Liver (tissue), 9 donors: ENCODE results near the gene RNF212. TPM values are rescaled to one million over a fixed set of nuclear protein-coding genes. Genes with fewer than 3 reads are reported as not detected.

ENCODE experiments used
- DNase-seq: peaks from one replicate; pipeline ENCODE4 v3.0.0-alpha.2; 2017; ENCODE audit warnings: low spot score
- H3K27ac ChIP-seq, 2 donors: one replicate each; pipeline ENCODE4 v1.7.0; 2013; ENCODE audit warnings: inconsistent platforms in 2 of 2, low read length in 2 of 2, control low read depth in 1 of 2, low read depth in 1 of 2, mild to moderate bottlenecking in 1 of 2
- H3K27me3 ChIP-seq, 4 donors: one replicate each; pipeline versions ENCODE4 v1.6.1 to v1.7.0; 2013; ENCODE audit warnings: low read length in 3 of 4, inconsistent platforms in 1 of 4, mild to moderate bottlenecking in 1 of 4, moderate library complexity in 1 of 4; ENCODE audit not compliant: control insufficient read depth in 4 of 4, insufficient read depth in 4 of 4
- H3K36me3 ChIP-seq, 4 donors: one replicate each; pipeline versions ENCODE4 v1.6.1 to v1.7.0; 2013; ENCODE audit warnings: low read length in 3 of 4, mild to moderate bottlenecking in 3 of 4, low read depth in 1 of 4, moderate library complexity in 1 of 4; ENCODE audit not compliant: control insufficient read depth in 4 of 4, insufficient read depth in 3 of 4
- H3K4me1 ChIP-seq, 4 donors: one replicate each; pipeline versions ENCODE4 v1.6.1 to v1.7.0; 2013; ENCODE audit warnings: low read length in 3 of 4, mild to moderate bottlenecking in 3 of 4, moderate library complexity in 1 of 4; ENCODE audit not compliant: control insufficient read depth in 4 of 4, insufficient read depth in 4 of 4
- H3K4me3 ChIP-seq, 3 donors: one replicate each; pipeline versions ENCODE4 v1.6.1 to v1.7.0; 2013; ENCODE audit warnings: low read length in 3 of 3, control low read depth in 1 of 3, low read depth in 1 of 3, mild to moderate bottlenecking in 1 of 3
- H3K9ac ChIP-seq, 2 donors: one replicate each; pipeline ENCODE4 v1.7.0; 2013; ENCODE audit warnings: low read length in 2 of 2, mild to moderate bottlenecking in 2 of 2, moderate library complexity in 2 of 2, control low read depth in 1 of 2, low read depth in 1 of 2
- H3K9me3 ChIP-seq, 4 donors: one replicate each; pipeline versions ENCODE4 v1.6.1 to v1.7.0; 2013; ENCODE audit warnings: low read length in 3 of 4; ENCODE audit not compliant: control insufficient read depth in 4 of 4
- FOXA1 ChIP-seq: IDR thresholded peaks from 2 replicates; pipeline ENCODE4 v1.6.1; 2016; ENCODE audit warnings: antibody characterized with exemption
- FOXA2 ChIP-seq: IDR thresholded peaks from 2 replicates; pipeline ENCODE4 v1.6.1; 2016; ENCODE audit warnings: antibody characterized with exemption
- GABPA ChIP-seq, 2 donors: IDR thresholded peaks in 1 of 2; conservative IDR thresholded peaks in 1 of 2; 2 replicates each; pipeline ENCODE4 v1.6.1; 2016; ENCODE audit warnings: antibody characterized with exemption in 2 of 2, mild to moderate bottlenecking in 1 of 2, moderate library complexity in 1 of 2
- NR2F2 ChIP-seq: IDR thresholded peaks from 2 replicates; pipeline ENCODE4 v1.6.1; 2016; ENCODE audit warnings: antibody characterized with exemption
- RAD21 ChIP-seq, 2 donors: IDR thresholded peaks; 2 replicates each; pipeline ENCODE4 v1.6.1; 2016; ENCODE audit warnings: antibody characterized with exemption in 2 of 2, mild to moderate bottlenecking in 2 of 2
- RXRA ChIP-seq, 2 donors: IDR thresholded peaks; 2 replicates each; pipeline ENCODE4 v1.6.1; 2017 to 2018; ENCODE audit warnings: antibody characterized with exemption in 2 of 2, mild to moderate bottlenecking in 1 of 2
- SP1 ChIP-seq: IDR thresholded peaks from 2 replicates; pipeline ENCODE4 v1.6.1; 2018; ENCODE audit warnings: antibody characterized with exemption, mild to moderate bottlenecking
- TAF1 ChIP-seq: conservative IDR thresholded peaks from 2 replicates; pipeline ENCODE4 v1.6.1; 2016; ENCODE audit warnings: antibody characterized with exemption, mild to moderate bottlenecking
- YY1 ChIP-seq: IDR thresholded peaks from 2 replicates; pipeline ENCODE4 v1.6.1; 2016; ENCODE audit warnings: antibody characterized with exemption, mild to moderate bottlenecking
- WGBS: extraction: QIAGEN DNeasy Blood & Tissue Kit; methylation state at CpG from one replicate; pipeline ENCODE4 v1.1.7; 2013; 5-methylcytosine and 5-hydroxymethylcytosine counted together
- polyA plus RNA-seq, 2 donors: library from polyadenylated mRNA; stranded (reverse) in 1 of 2; unstranded in 1 of 2; fragments of 200-250 nt in 1 of 2; fragments of >200 nt in 1 of 2; fragmentation: Nextera tagmentation in 1 of 2; extraction: Ambion mirVana in 1 of 2; gene quantifications; one replicate each; pipeline versions ENCODE4 v1.2.1 to v1.2.3, GENCODE V29; 2013 to 2015
- total RNA-seq, 2 donors: library from RNA; depleted of rRNA; stranded (reverse); fragments of >200 nt; gene quantifications; one replicate each; pipeline ENCODE4 v1.2.3, GENCODE V29; 2014
- TF ChIP-seq, protein P1 (sequence below): IDR thresholded peaks from 2 replicates; pipeline ENCODE4 v1.6.1; 2016; ENCODE audit warnings: antibody characterized with exemption, mild to moderate bottlenecking
- TF ChIP-seq, protein P2 (sequence below): IDR thresholded peaks from 2 replicates; pipeline ENCODE4 v1.6.1; 2016; ENCODE audit warnings: antibody characterized with exemption
- TF ChIP-seq, protein P3 (sequence below): IDR thresholded peaks from 2 replicates; pipeline ENCODE4 v1.6.1; 2016; ENCODE audit warnings: antibody characterized with exemption
- TF ChIP-seq, protein P4 (sequence below): IDR thresholded peaks from 2 replicates; pipeline ENCODE4 v1.6.1; 2016; ENCODE audit warnings: antibody characterized with exemption
- TF ChIP-seq, protein P5 (sequence below): fragments of 150-350 bp; IDR thresholded peaks from 2 replicates; pipeline ENCODE4 v1.5.1; 2017; ENCODE audit warnings: improper control_type of control experiment, low read depth, low read length; ENCODE audit not compliant: missing input control
- donor health status: healthy.
- donor health status: healthy.
- donor health status: healthy.
- donor health status: healthy.
- donor health status: healthy.

The RNF212 gene
- total and polyA plus RNA-seq, 4 donors: 0.32 to 0.47 (median 0.38) TPM; not detected in 1

DNA sequence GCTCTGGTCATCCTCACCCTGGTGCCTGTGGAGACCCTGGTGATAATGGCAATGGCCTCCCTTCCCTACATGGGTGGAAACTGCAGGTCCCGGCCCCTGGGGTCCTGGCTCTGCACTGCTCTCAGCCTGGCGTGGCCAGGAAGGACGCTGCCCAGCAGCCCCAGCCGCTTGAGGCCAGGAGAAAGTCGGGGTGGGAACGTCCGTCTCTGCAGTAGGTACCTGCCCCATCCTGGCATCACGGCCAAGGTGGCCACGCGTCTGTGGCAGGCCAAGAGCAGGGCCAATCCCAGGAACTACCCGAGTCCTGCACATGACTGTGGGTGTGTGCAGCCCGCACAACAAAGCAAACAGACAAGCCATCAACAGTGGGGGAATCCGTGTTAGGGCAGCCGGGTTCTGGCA lies 68.2 kb downstream of the RNF212 start:
- H3K27me3 ChIP-seq: peaks cover 0 to 4% (median 0%) of the 10 kb centered on the region in 4 donors
- 77% methylated on average over 14 of the region's 14 CpGs for WGBS
- no peak for DNase-seq
- TF ChIP-seq, protein P1, sequence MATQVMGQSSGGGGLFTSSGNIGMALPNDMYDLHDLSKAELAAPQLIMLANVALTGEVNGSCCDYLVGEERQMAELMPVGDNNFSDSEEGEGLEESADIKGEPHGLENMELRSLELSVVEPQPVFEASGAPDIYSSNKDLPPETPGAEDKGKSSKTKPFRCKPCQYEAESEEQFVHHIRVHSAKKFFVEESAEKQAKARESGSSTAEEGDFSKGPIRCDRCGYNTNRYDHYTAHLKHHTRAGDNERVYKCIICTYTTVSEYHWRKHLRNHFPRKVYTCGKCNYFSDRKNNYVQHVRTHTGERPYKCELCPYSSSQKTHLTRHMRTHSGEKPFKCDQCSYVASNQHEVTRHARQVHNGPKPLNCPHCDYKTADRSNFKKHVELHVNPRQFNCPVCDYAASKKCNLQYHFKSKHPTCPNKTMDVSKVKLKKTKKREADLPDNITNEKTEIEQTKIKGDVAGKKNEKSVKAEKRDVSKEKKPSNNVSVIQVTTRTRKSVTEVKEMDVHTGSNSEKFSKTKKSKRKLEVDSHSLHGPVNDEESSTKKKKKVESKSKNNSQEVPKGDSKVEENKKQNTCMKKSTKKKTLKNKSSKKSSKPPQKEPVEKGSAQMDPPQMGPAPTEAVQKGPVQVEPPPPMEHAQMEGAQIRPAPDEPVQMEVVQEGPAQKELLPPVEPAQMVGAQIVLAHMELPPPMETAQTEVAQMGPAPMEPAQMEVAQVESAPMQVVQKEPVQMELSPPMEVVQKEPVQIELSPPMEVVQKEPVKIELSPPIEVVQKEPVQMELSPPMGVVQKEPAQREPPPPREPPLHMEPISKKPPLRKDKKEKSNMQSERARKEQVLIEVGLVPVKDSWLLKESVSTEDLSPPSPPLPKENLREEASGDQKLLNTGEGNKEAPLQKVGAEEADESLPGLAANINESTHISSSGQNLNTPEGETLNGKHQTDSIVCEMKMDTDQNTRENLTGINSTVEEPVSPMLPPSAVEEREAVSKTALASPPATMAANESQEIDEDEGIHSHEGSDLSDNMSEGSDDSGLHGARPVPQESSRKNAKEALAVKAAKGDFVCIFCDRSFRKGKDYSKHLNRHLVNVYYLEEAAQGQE: no peak
- TF ChIP-seq RAD21 (IDR thresholded peaks at IDR 0.05) (no peak), FOXA2 (no peak), FOXA1 (no peak), YY1 (no peak), GABPA (IDR thresholded peaks at IDR 0.05 in 1 of 2, conservative IDR thresholded peaks at IDR 0.05 in 1 of 2) (no peak), SP1 (no peak), NR2F2 (no peak), TAF1 (no peak)
- TF ChIP-seq, protein P2, sequence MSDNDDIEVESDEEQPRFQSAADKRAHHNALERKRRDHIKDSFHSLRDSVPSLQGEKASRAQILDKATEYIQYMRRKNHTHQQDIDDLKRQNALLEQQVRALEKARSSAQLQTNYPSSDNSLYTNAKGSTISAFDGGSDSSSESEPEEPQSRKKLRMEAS: no peak
- TF ChIP-seq, protein P3, sequence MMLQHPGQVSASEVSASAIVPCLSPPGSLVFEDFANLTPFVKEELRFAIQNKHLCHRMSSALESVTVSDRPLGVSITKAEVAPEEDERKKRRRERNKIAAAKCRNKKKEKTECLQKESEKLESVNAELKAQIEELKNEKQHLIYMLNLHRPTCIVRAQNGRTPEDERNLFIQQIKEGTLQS: no peak
- TF ChIP-seq, protein P4, sequence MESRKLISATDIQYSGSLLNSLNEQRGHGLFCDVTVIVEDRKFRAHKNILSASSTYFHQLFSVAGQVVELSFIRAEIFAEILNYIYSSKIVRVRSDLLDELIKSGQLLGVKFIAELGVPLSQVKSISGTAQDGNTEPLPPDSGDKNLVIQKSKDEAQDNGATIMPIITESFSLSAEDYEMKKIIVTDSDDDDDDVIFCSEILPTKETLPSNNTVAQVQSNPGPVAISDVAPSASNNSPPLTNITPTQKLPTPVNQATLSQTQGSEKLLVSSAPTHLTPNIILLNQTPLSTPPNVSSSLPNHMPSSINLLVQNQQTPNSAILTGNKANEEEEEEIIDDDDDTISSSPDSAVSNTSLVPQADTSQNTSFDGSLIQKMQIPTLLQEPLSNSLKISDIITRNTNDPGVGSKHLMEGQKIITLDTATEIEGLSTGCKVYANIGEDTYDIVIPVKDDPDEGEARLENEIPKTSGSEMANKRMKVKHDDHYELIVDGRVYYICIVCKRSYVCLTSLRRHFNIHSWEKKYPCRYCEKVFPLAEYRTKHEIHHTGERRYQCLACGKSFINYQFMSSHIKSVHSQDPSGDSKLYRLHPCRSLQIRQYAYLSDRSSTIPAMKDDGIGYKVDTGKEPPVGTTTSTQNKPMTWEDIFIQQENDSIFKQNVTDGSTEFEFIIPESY: no peak
- TF ChIP-seq, protein P5, sequence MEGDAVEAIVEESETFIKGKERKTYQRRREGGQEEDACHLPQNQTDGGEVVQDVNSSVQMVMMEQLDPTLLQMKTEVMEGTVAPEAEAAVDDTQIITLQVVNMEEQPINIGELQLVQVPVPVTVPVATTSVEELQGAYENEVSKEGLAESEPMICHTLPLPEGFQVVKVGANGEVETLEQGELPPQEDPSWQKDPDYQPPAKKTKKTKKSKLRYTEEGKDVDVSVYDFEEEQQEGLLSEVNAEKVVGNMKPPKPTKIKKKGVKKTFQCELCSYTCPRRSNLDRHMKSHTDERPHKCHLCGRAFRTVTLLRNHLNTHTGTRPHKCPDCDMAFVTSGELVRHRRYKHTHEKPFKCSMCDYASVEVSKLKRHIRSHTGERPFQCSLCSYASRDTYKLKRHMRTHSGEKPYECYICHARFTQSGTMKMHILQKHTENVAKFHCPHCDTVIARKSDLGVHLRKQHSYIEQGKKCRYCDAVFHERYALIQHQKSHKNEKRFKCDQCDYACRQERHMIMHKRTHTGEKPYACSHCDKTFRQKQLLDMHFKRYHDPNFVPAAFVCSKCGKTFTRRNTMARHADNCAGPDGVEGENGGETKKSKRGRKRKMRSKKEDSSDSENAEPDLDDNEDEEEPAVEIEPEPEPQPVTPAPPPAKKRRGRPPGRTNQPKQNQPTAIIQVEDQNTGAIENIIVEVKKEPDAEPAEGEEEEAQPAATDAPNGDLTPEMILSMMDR: no peak
- H3K9me3 ChIP-seq: no peaks in the 10 kb centered on the region
- H3K36me3 ChIP-seq: no peaks in the 10 kb centered on the region
- H3K9ac ChIP-seq: no peak overlapping the region
- H3K4me1 ChIP-seq: peaks cover 8 to 17% (median 11%) of the 10 kb centered on the region in 4 donors
- no peak overlapping the region for H3K4me3 ChIP-seq
- H3K27ac ChIP-seq: no peak overlapping the region

DNA sequence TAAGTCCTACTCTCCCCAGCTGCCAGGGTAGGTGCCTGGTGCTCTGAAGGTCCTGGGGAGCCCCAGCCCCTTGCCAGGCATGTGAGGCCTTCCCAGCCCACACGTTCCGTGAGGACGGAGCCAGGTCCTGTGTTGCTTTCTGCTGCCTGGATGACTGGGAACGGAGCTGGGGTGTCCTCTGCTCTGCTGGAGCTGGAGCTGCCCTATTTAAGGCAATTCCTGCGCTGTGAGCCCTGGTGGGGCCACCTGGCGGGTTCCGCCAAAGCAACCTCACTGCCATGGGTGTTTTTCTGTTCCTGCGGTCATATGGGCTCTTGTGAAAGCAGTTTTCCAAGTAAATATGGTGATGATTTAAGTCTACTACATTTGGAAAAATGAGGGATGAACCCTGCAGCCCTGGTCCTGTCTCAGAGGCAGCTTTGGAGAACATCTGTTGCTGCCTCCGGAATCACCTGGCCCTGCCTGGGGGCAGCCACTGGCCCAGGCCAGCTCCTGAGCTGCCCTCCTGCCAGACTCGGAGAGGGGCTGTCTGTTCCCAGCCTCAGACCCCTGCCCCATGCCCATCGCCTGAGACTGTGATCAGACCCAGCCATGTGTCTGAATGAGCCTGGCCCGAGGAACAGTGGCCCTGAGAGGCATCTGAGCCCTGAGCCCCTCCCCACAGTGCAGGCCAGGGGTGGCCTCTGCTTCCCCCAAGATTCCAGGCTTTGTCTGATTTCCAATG lies 68.7 kb downstream of the RNF212 start:
- peaks cover 8 to 17% (median 11%) of the 10 kb centered on the region in 4 donors for H3K4me1 ChIP-seq
- no peaks in the 10 kb centered on the region for H3K36me3 ChIP-seq
- WGBS: 82% methylated on average over 12 of the region's 12 CpGs
- no peak for TF ChIP-seq RXRA (IDR thresholded peaks at IDR 0.05)
- TF ChIP-seq, protein P3: no peak
- TF ChIP-seq RAD21 (IDR thresholded peaks at IDR 0.05): no peak
- TF ChIP-seq, protein P1: no peak
- TF ChIP-seq, protein P2: no peak
- no peak overlapping the region for H3K9ac ChIP-seq
- DNase-seq: no peak
- no peak overlapping the region for H3K4me3 ChIP-seq
- no peaks in the 10 kb centered on the region for H3K9me3 ChIP-seq
- peaks cover 0 to 4% (median 0%) of the 10 kb centered on the region in 4 donors for H3K27me3 ChIP-seq
- H3K27ac ChIP-seq: no peak overlapping the region
